Activated CD4-positive, alpha-beta T cell treated with anti-CD3 and anti-CD28 coated beads, Interleukin-2, amount 10 ng/mL, durations not matched to agents 7 days and 5 days (primary cell): Measurements from ENCODE around the gene TTC29. TPM values are rescaled to one million over a fixed set of nuclear protein-coding genes. Genes with fewer than 3 reads are reported as not detected.

ENCODE experiments used
- CTCF ChIA-PET: fragments of 350-600 bp; sonication (Branson Sonifier 250); formaldehyde crosslinking; loops from one replicate; lab custom pipeline; 2021; ENCODE audit warnings: antibody characterized with exemption; lab: Charles Lee
- POLR2A ChIA-PET: fragments of 350-600 bp; sonication (Branson Sonifier 250); formaldehyde crosslinking; loops from one replicate; lab custom pipeline; 2021; ENCODE audit warnings: antibody characterized with exemption; lab: Charles Lee
- DNase-seq: peaks from one replicate; pipeline ENCODE4 v3.0.0-alpha.2; 2020
- H3K27ac Mint-ChIP-seq: one replicate; pipeline ENCODE4 v1.8.0; 2021; ENCODE audit warnings: mild to moderate bottlenecking, moderate library complexity, mixed read lengths
- H3K27me3 Mint-ChIP-seq: one replicate; pipeline ENCODE4 v1.8.0; 2021; ENCODE audit warnings: mixed read lengths
- H3K36me3 Mint-ChIP-seq: one replicate; pipeline ENCODE4 v1.8.0; 2021; ENCODE audit warnings: low read depth, mixed read lengths
- H3K4me1 Mint-ChIP-seq: one replicate; pipeline ENCODE4 v1.8.0; 2021; ENCODE audit warnings: mixed read lengths
- H3K4me3 Mint-ChIP-seq: one replicate; pipeline ENCODE4 v1.8.0; 2021; ENCODE audit warnings: mild to moderate bottlenecking, moderate library complexity, mixed read lengths
- H3K9me3 Mint-ChIP-seq: one replicate; pipeline ENCODE4 v1.8.0; 2021; ENCODE audit warnings: mixed read lengths
- total RNA-seq, 2 experiments: library from RNA; stranded (reverse); gene quantifications; one replicate each; pipeline ENCODE4 v1.2.3, GENCODE V29; 2021

TTC29 gene
- total RNA-seq, 2 experiments from 2014 or later: not detected

DNA sequence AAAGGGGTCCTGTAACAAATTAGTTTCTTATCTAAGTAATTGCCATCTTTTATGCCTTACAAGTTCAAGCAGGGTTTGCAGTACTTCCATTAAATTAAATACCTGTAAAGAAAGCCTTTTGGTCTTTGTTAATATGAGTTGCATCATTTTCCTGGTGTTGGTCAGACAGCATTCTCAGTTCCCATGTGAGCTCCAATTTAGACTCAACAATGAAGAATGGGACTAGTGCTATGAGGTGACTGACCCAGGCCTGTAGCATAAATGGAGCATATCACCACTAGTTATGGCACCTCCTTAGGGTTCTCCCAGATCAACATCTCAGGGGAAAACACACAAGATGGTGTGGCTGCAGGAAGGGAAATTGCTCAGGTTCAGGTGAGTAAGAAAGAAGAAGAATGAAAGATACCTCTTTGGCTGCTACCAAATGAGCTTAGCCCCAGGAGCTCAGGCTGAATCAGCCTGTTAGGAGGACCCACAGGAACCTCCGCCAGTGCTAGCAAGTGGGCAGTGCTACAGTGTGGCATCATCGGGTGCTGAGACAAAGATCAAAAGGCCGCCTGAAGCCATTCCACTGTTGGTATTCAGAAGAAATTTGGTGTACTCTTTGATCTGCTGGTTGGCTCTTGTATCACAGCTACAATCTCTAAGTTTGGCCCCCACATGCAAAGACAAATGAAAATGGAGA is 1.8 kb downstream of the TTC29 start:
- POLR2A ChIA-PET: no interaction called here
- peaks cover 40% of the 10 kb centered on the region for H3K27me3 Mint-ChIP-seq
- H3K27ac Mint-ChIP-seq: no peak overlapping the region
- CTCF ChIA-PET: no interaction called here
- peaks cover 20% of the 10 kb centered on the region for H3K4me1 Mint-ChIP-seq
- no peaks in the 10 kb centered on the region for H3K9me3 Mint-ChIP-seq
- H3K4me3 Mint-ChIP-seq: no peak overlapping the region
- no peak for DNase-seq
- no peaks in the 10 kb centered on the region for H3K36me3 Mint-ChIP-seq

DNA sequence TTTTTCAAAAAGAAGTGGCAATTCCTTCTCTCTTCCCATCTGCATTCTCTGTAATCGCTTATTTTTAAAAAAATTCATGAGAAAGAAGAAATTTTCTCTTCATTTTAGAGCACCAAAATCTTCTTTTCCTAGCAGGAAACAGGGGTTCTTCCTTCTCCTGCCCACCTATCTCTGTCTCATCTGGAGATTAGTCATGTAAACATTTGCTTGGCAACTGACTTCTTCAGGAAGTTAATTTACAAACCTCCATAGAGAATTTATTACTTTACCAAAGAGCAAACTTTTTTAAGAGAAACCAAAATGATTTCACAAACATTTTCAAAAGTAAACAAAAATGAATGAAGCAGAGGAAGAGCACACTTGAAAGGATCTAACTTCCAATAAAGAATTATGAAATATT is 13.5 kb downstream of the TTC29 start:
- Mint-ChIP-seq H3K4me1 (no peaks in the 10 kb centered on the region), H3K27ac (no peak overlapping the region), H3K27me3 (peaks cover 4% of the 10 kb centered on the region), H3K9me3 (no peaks in the 10 kb centered on the region), H3K4me3 (no peak overlapping the region), H3K36me3 (no peaks in the 10 kb centered on the region)
- CTCF ChIA-PET: no interaction called here
- DNase-seq: no peak
- POLR2A ChIA-PET: no interaction called here

DNA sequence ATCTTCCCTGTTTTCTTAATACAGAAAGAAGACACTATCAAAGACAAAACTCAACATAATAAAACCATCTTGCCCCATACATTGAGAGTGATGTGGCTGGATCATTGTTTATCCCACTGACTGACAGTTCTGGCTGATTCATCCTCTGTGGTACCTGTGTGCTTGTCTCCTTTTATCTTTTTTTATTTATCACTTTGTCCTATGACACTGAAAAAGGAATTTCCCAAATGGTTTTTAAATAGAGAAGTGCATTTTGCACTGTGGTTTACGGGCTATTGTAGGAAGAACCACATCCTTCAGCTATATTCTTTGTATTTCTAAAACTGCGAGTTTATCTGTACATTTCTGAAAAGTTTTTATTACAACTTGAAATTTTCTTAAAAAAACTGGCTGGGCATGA is 15.0 kb downstream of the TTC29 start:
- Mint-ChIP-seq H3K36me3 (no peaks in the 10 kb centered on the region), H3K27ac (no peak overlapping the region), H3K9me3 (no peaks in the 10 kb centered on the region), H3K4me3 (no peak overlapping the region), H3K27me3 (peaks cover 4% of the 10 kb centered on the region), H3K4me1 (no peaks in the 10 kb centered on the region)
- no peak for DNase-seq
- CTCF ChIA-PET: no interaction called here
- POLR2A ChIA-PET: no interaction called here

GRCh38 chr4:146927695-146928094 is 18.0 kb downstream of the TTC29 start:
- ChIA-PET POLR2A (no interaction called here), CTCF (interaction anchor here (1.0 kb wide), 1 partner anchor 14 kb away, joined by 3 read pairs; no protein-coding TSS in a partner anchor)
- Mint-ChIP-seq H3K36me3 (no peaks in the 10 kb centered on the region), H3K4me1 (no peaks in the 10 kb centered on the region), H3K27me3 (peaks cover 7% of the 10 kb centered on the region), H3K4me3 (no peak overlapping the region), H3K9me3 (no peaks in the 10 kb centered on the region), H3K27ac (no peak overlapping the region)
- DNase-seq: no peak

DNA sequence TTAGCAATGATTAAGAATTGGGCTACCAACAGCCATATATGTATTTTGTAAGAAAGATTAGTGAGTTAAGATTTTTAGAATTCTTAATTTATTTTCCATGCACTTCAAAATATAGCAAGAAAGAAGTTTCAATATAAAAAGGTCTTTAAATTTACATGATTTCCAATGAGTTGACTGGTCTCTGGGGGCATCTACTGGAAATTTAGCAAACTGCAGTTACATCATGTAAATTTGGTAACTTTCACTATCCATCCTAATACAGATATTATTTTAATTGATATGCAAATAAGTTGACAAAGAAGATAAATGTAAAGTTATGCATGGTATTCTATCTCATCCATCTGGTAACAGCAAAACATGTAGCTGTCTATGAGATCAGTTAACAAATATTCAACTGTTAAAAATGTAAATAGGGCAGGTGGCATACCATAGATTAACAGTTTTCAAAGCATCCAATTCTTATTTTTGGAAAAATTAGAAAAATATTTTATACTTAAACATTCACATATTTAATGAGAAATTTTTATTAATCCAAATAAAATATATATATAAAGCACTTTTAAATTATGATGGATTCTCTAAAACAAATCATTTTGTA is 29.1 kb downstream of the TTC29 start:
- H3K9me3 Mint-ChIP-seq: no peaks in the 10 kb centered on the region
- no peak overlapping the region for H3K27ac Mint-ChIP-seq
- DNase-seq: peak; percentile 32
- no peaks in the 10 kb centered on the region for H3K36me3 Mint-ChIP-seq
- ChIA-PET POLR2A (no interaction called here), CTCF (no interaction called here)
- no peak overlapping the region for H3K4me3 Mint-ChIP-seq
- H3K4me1 Mint-ChIP-seq: no peaks in the 10 kb centered on the region
- peaks cover 14% of the 10 kb centered on the region for H3K27me3 Mint-ChIP-seq

GRCh38 chr4:146915132-146915531 is 30.5 kb downstream of the TTC29 start:
- H3K27ac Mint-ChIP-seq: no peak overlapping the region
- ChIA-PET POLR2A (no interaction called here), CTCF (no interaction called here)
- no peak for DNase-seq
- H3K9me3 Mint-ChIP-seq: no peaks in the 10 kb centered on the region
- H3K4me1 Mint-ChIP-seq: no peaks in the 10 kb centered on the region
- H3K4me3 Mint-ChIP-seq: no peak overlapping the region
- H3K36me3 Mint-ChIP-seq: no peaks in the 10 kb centered on the region
- peaks cover 14% of the 10 kb centered on the region for H3K27me3 Mint-ChIP-seq

DNA sequence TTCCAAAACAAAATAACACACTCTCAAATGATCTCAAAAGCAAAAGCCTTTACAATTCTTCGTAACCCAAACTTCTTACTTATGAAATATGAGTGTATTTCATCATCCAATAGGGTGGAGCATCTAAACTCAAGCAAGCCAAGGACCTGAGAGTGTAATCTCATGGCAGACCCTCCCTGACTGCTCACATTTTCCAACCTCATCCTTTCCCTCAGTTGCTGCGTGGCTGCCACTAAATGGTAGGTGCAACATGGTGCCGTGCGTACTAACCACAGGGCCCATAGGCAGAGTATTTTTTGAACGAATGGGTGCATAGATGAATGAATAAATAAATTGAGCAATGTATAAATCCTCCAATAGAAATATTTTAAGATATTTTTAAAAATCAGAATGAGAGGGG is 45.4 kb downstream of the TTC29 start:
- Mint-ChIP-seq H3K27ac (no peak overlapping the region), H3K4me3 (no peak overlapping the region), H3K4me1 (no peaks in the 10 kb centered on the region), H3K9me3 (no peaks in the 10 kb centered on the region), H3K36me3 (no peaks in the 10 kb centered on the region), H3K27me3 (peaks cover 12% of the 10 kb centered on the region)
- ChIA-PET POLR2A (no interaction called here), CTCF (no interaction called here)
- DNase-seq: no peak

DNA sequence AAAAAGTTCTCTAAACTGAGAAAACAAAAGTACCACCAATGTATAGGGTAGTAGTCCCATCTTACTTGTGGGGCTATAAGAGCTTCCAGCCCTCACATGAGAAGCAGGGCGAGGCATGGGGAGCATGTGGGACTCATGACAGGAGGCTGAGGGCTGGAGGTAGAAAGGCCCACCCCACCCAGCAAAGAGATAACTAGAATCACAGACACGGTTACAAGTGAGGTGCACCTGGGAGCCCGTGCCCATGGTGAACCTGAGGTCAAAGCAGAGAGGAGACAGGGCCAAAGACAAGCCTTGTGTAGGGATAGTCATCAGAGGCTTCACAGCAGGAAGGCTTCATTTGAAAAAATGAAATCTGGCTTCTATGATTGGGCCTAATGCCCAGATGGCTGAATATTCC is 55.4 kb downstream of the TTC29 start:
- DNase-seq: no peak
- peaks cover 1% of the 10 kb centered on the region for H3K27me3 Mint-ChIP-seq

GRCh38 chr4:146883070-146883469 is 62.6 kb downstream of the TTC29 start:
- H3K4me3 Mint-ChIP-seq: no peak overlapping the region
- no peak overlapping the region for H3K27ac Mint-ChIP-seq
- DNase-seq: no peak
- ChIA-PET CTCF (no interaction called here), POLR2A (no interaction called here)
- no peaks in the 10 kb centered on the region for H3K36me3 Mint-ChIP-seq
- no peaks in the 10 kb centered on the region for H3K4me1 Mint-ChIP-seq
- peaks cover 3% of the 10 kb centered on the region for H3K27me3 Mint-ChIP-seq
- no peaks in the 10 kb centered on the region for H3K9me3 Mint-ChIP-seq

More for the DNA sequence above, 55.4 kb downstream of the TTC29 start:
- H3K36me3 Mint-ChIP-seq: no peaks in the 10 kb centered on the region
- H3K27ac Mint-ChIP-seq: no peak overlapping the region
- no peaks in the 10 kb centered on the region for H3K4me1 Mint-ChIP-seq
- CTCF ChIA-PET: no interaction called here
- POLR2A ChIA-PET: no interaction called here
- H3K9me3 Mint-ChIP-seq: no peaks in the 10 kb centered on the region
- H3K4me3 Mint-ChIP-seq: no peak overlapping the region

DNA sequence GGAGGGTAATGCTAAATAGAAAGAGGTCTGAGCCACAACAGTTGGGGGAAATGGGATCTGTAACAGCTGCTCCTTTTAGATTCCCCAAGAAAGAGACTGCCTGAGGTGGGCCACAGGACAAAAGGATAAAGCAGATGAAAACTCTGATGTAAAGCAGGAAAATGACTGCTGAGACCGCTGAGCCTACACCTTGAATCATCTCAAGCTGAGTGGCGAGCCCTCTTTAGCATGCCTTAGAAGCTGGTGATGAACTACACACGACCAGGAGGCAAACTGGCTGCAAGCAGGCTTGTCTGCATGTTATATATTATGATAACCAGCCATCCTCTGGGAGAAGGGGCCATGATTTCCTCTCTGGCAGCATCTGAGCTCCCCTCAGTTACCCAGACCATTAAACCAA is 88.4 kb downstream of the TTC29 start:
- no peaks in the 10 kb centered on the region for H3K9me3 Mint-ChIP-seq
- DNase-seq: no peak
- no peaks in the 10 kb centered on the region for H3K27me3 Mint-ChIP-seq
- no peak overlapping the region for H3K4me3 Mint-ChIP-seq
- no peaks in the 10 kb centered on the region for H3K4me1 Mint-ChIP-seq
- no peak overlapping the region for H3K27ac Mint-ChIP-seq
- ChIA-PET POLR2A (no interaction called here), CTCF (no interaction called here)
- H3K36me3 Mint-ChIP-seq: no peaks in the 10 kb centered on the region

- Mint-ChIP-seq H3K36me3 (no peaks in the 10 kb centered on the region), H3K4me1 (no peaks in the 10 kb centered on the region), H3K9me3 (no peaks in the 10 kb centered on the region), H3K27me3 (no peaks in the 10 kb centered on the region), H3K27ac (no peak overlapping the region), H3K4me3 (no peak overlapping the region)
- DNase-seq: no peak
- ChIA-PET CTCF (no interaction called here), POLR2A (no interaction called here)
Observed at GRCh38 chr4:146855761-146856160, 89.9 kb downstream of the TTC29 start.

GRCh38 chr4:146852360-146852759 is 93.3 kb downstream of the TTC29 start:
- ChIA-PET CTCF (interaction anchor here (1.0 kb wide), 1 partner anchor 11 kb away, joined by 3 read pairs; no protein-coding TSS in a partner anchor), POLR2A (no interaction called here)
- Mint-ChIP-seq H3K9me3 (no peaks in the 10 kb centered on the region), H3K4me3 (no peak overlapping the region), H3K4me1 (no peaks in the 10 kb centered on the region), H3K27me3 (no peaks in the 10 kb centered on the region), H3K27ac (no peak overlapping the region), H3K36me3 (no peaks in the 10 kb centered on the region)
- no peak for DNase-seq

GRCh38 chr4:146847345-146847744 is 98.3 kb downstream of the TTC29 start:
- no peak overlapping the region for H3K4me3 Mint-ChIP-seq
- ChIA-PET POLR2A (no interaction called here), CTCF (no interaction called here)
- no peak for DNase-seq
- no peaks in the 10 kb centered on the region for H3K36me3 Mint-ChIP-seq
- no peak overlapping the region for H3K27ac Mint-ChIP-seq
- no peaks in the 10 kb centered on the region for H3K9me3 Mint-ChIP-seq
- H3K4me1 Mint-ChIP-seq: no peaks in the 10 kb centered on the region
- H3K27me3 Mint-ChIP-seq: no peaks in the 10 kb centered on the region

- H3K27ac Mint-ChIP-seq: no peak overlapping the region
- H3K4me3 Mint-ChIP-seq: no peak overlapping the region
- POLR2A ChIA-PET: no interaction called here
- no peaks in the 10 kb centered on the region for H3K36me3 Mint-ChIP-seq
- no peaks in the 10 kb centered on the region for H3K4me1 Mint-ChIP-seq
- no peaks in the 10 kb centered on the region for H3K27me3 Mint-ChIP-seq
- CTCF ChIA-PET: no interaction called here
- no peak for DNase-seq
- H3K9me3 Mint-ChIP-seq: no peaks in the 10 kb centered on the region
Observed at GRCh38 chr4:146846882-146847281, 98.8 kb downstream of the TTC29 start.
